GM19238 (cell line): ENCODE results near the gene RNU7-1.

ENCODE experiments used
- DNase-seq: peaks from one replicate; pipeline ENCODE4 v3.0.0; 2011; ENCODE audit warnings: low spot score; ENCODE audit not compliant: insufficient read length

Gene RNU7-1

GRCh38 chr12:6917491-6918231 lies 26.0 kb upstream of the RNU7-1 start:
- DNase-seq, result no peak

GRCh38 chr12:6919588-6919987 lies 24.0 kb upstream of the RNU7-1 start:
- DNase-seq, result no peak

GRCh38 chr12:6921539-6921938 lies 22.1 kb upstream of the RNU7-1 start:
- DNase-seq, result no peak

- DNase-seq, result peak; percentile 42
Observed at GRCh38 chr12:6921996-6922946, 21.3 kb upstream of the RNU7-1 start.

- no peak for DNase-seq
Observed at GRCh38 chr12:6923003-6923732, 20.4 kb upstream of the RNU7-1 start.

GRCh38 chr12:6923851-6924250 lies 19.8 kb upstream of the RNU7-1 start:
- no peak for DNase-seq

- DNase-seq, result no peak
Observed at GRCh38 chr12:6925239-6925539, 18.4 kb upstream of the RNU7-1 start.

- no peak for DNase-seq
Observed at GRCh38 chr12:6925540-6926279, 17.9 kb upstream of the RNU7-1 start.

- peak; percentile 68 for DNase-seq
Observed at GRCh38 chr12:6927379-6928021, 16.1 kb upstream of the RNU7-1 start, which contains the start of gene ATN1. TSS of gene ATN1 (plus strand) at chr12:6927959. CDS start at chr12:6934002, 6,043 bp downstream.

GRCh38 chr12:6928022-6928702 lies 15.5 kb upstream of the RNU7-1 start:
- DNase-seq, result peak; percentile 53

GRCh38 chr12:6928703-6929407 lies 14.8 kb upstream of the RNU7-1 start:
- DNase-seq, result no peak

GRCh38 chr12:6929466-6930452 lies 13.9 kb upstream of the RNU7-1 start:
- no peak for DNase-seq

GRCh38 chr12:6932766-6933165 lies 10.8 kb upstream of the RNU7-1 start:
- DNase-seq, result no peak

GRCh38 chr12:6934110-6934509 lies 9.5 kb upstream of the RNU7-1 start:
- no peak for DNase-seq

- DNase-seq, result no peak
Observed at GRCh38 chr12:6935371-6936193, 8.0 kb upstream of the RNU7-1 start.

GRCh38 chr12:6936194-6936635 lies 7.4 kb upstream of the RNU7-1 start:
- DNase-seq, result no peak
